Liver (tissue), 3 donors: ENCODE results near the gene RASD2.

ENCODE experiments used
- RAD21 ChIP-seq, 2 donors: IDR thresholded peaks; 2 replicates each; pipeline ENCODE4 v1.6.1; 2016; ENCODE audit warnings: antibody characterized with exemption in 2 of 2, mild to moderate bottlenecking in 2 of 2
- TF ChIP-seq, protein P1 (sequence below): fragments of 150-350 bp; IDR thresholded peaks from 2 replicates; pipeline ENCODE4 v1.5.1; 2017; ENCODE audit warnings: improper control_type of control experiment, low read depth, low read length; ENCODE audit not compliant: missing input control
- donor health status: healthy.
- donor health status: healthy.

DNA sequence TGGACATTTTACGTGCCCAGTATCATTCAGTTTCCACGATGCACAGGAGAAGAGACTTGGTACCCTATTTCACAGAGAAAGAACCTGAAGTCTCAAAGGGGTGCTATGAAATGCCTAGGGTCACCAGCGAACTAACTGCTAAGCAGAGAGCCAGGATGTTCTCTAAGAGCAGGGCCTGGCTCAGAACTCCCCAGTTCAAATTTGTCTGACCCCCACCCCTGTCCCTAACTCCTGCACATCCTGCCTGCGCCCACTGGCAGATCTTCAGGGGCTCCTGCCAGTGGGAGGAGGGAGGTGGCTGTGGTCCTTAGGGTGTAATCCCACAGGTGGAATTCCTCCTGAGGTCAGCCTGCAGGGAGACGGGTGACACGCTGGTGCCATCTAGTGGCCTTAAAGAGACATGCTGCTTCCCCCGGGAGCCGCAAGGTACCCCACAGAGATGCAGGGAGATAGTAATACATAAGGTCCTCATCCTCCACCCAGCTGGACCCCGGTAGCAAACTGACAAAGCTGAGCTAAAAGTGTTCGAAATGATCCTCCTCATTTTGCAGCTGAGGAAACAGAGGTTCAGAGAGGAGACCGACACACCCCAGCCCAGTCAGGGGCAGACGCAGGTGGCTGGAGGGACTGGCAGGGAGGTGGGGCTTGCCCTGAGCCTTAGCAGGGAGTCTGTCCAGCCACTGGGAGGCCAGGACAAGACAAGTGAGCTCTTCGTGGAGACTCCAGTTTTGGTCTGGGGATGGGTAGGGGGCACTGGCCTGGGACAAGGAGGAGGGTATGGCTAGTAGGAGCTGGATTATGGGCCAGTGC, 42.4 kb downstream of the RASD2 start:
- TF ChIP-seq RAD21 (IDR thresholded peaks at IDR 0.05) = peak; percentile 97
- TF ChIP-seq, protein P1, sequence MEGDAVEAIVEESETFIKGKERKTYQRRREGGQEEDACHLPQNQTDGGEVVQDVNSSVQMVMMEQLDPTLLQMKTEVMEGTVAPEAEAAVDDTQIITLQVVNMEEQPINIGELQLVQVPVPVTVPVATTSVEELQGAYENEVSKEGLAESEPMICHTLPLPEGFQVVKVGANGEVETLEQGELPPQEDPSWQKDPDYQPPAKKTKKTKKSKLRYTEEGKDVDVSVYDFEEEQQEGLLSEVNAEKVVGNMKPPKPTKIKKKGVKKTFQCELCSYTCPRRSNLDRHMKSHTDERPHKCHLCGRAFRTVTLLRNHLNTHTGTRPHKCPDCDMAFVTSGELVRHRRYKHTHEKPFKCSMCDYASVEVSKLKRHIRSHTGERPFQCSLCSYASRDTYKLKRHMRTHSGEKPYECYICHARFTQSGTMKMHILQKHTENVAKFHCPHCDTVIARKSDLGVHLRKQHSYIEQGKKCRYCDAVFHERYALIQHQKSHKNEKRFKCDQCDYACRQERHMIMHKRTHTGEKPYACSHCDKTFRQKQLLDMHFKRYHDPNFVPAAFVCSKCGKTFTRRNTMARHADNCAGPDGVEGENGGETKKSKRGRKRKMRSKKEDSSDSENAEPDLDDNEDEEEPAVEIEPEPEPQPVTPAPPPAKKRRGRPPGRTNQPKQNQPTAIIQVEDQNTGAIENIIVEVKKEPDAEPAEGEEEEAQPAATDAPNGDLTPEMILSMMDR = peak; percentile 94
